Trophoblast cell (in vitro differentiated cells and primary cell): ENCODE results near the gene NDE1.

Experiments
- DNase-seq, 2 donors: peaks; one replicate each; pipeline ENCODE4 v3.0.0-alpha.2; 2016
- H2AFZ ChIP-seq: 2 replicates; pipeline ENCODE4 v1.6.1; 2013; ENCODE audit warnings: low read length, moderate library complexity, mild to moderate bottlenecking; ENCODE audit not compliant: insufficient read depth, poor library complexity
- H2AK5ac ChIP-seq: 2 replicates; pipeline ENCODE4 v1.6.1; 2013; ENCODE audit warnings: mild to moderate bottlenecking, low read length
- H2BK120ac ChIP-seq: 2 replicates; pipeline ENCODE4 v1.6.1; 2013; ENCODE audit warnings: low read length, mild to moderate bottlenecking, moderate library complexity; ENCODE audit not compliant: insufficient read depth, poor library complexity
- H2BK12ac ChIP-seq: 2 replicates; pipeline ENCODE4 v1.6.1; 2013; ENCODE audit warnings: mild to moderate bottlenecking, low read length, moderate library complexity
- H2BK5ac ChIP-seq: 2 replicates; pipeline ENCODE4 v1.6.1; 2013; ENCODE audit warnings: low read length, low read depth, moderate library complexity, mild to moderate bottlenecking; ENCODE audit not compliant: poor library complexity
- H3K14ac ChIP-seq: 2 replicates; pipeline ENCODE4 v1.6.1; 2013; ENCODE audit warnings: mild to moderate bottlenecking, low read length
- H3K18ac ChIP-seq: 2 replicates; pipeline ENCODE4 v1.6.1; 2013; ENCODE audit warnings: mild to moderate bottlenecking, low read length
- H3K23ac ChIP-seq: 2 replicates; pipeline ENCODE4 v1.6.1; 2013; ENCODE audit warnings: low read length
- H3K27ac ChIP-seq: 2 replicates; pipeline ENCODE4 v1.5.1; 2013; ENCODE audit warnings: low read depth, mild to moderate bottlenecking, inconsistent platforms, low read length, moderate library complexity
- H3K27me3 ChIP-seq: 2 replicates; pipeline ENCODE4 v1.6.1; 2013; ENCODE audit warnings: inconsistent platforms, mild to moderate bottlenecking, low read length, moderate library complexity; ENCODE audit not compliant: insufficient read depth
- H3K36me3 ChIP-seq, 2 experiments: 1 replicate in 1 of 2; 2 replicates in 1 of 2; pipeline ENCODE4 v1.6.1; 2013; ENCODE audit warnings: low read length in 2 of 2, mild to moderate bottlenecking in 2 of 2, moderate library complexity in 1 of 2; ENCODE audit not compliant: insufficient read depth in 2 of 2, control insufficient read depth in 1 of 2
- H3K4ac ChIP-seq: 2 replicates; pipeline ENCODE4 v1.6.1; 2013; ENCODE audit warnings: low read depth, mild to moderate bottlenecking, low read length, moderate library complexity
- H3K4me1 ChIP-seq, 2 experiments: 1 replicate in 1 of 2; 2 replicates in 1 of 2; pipeline ENCODE4 v1.6.1; 2013; ENCODE audit warnings: low read length in 2 of 2, mild to moderate bottlenecking in 2 of 2, moderate library complexity in 1 of 2; ENCODE audit not compliant: insufficient read depth in 2 of 2, control insufficient read depth in 1 of 2
- H3K4me2 ChIP-seq: 2 replicates; pipeline ENCODE4 v1.6.1; 2013; ENCODE audit warnings: inconsistent platforms, mild to moderate bottlenecking, low read length, moderate library complexity
- H3K4me3 ChIP-seq: 2 replicates; pipeline ENCODE4 v1.5.1; 2013; ENCODE audit warnings: mild to moderate bottlenecking, low read depth, low read length, inconsistent platforms
- H3K79me1 ChIP-seq: one replicate; pipeline ENCODE4 v1.6.1; 2013; ENCODE audit warnings: low read length
- H3K79me2 ChIP-seq: 2 replicates; pipeline ENCODE4 v1.6.1; 2013; ENCODE audit warnings: low read length, mild to moderate bottlenecking; ENCODE audit not compliant: control insufficient read depth, insufficient read depth, poor library complexity
- H3K9ac ChIP-seq: 2 replicates; pipeline ENCODE4 v1.6.1; 2013; ENCODE audit warnings: mild to moderate bottlenecking, low read length
- H3K9me3 ChIP-seq: 2 replicates; pipeline ENCODE4 v1.6.1; 2013; ENCODE audit warnings: low read depth, mild to moderate bottlenecking, control low read depth, inconsistent platforms, low read length; ENCODE audit not compliant: insufficient read depth
- H4K12ac ChIP-seq: 2 replicates; pipeline ENCODE4 v1.6.1; 2013; ENCODE audit warnings: low read depth, mild to moderate bottlenecking, low read length, moderate library complexity
- H4K8ac ChIP-seq: 2 replicates; pipeline ENCODE4 v1.6.1; 2013; ENCODE audit warnings: low read depth, mild to moderate bottlenecking, low read length, moderate library complexity
- H4K91ac ChIP-seq: one replicate; pipeline ENCODE4 v1.6.1; 2013; ENCODE audit warnings: low read depth, mild to moderate bottlenecking, low read length, moderate library complexity
- WGBS: extraction: QIAGEN DNeasy Blood & Tissue Kit; methylation state at CpG from one replicate; pipeline ENCODE4 v1.1.7; 2013; ENCODE audit warnings: missing lambda C conversion rate; ENCODE audit not compliant: insufficient read length, insufficient coverage; ENCODE audit errors: extremely low coverage; 5-methylcytosine and 5-hydroxymethylcytosine counted together

NDE1 gene

DNA sequence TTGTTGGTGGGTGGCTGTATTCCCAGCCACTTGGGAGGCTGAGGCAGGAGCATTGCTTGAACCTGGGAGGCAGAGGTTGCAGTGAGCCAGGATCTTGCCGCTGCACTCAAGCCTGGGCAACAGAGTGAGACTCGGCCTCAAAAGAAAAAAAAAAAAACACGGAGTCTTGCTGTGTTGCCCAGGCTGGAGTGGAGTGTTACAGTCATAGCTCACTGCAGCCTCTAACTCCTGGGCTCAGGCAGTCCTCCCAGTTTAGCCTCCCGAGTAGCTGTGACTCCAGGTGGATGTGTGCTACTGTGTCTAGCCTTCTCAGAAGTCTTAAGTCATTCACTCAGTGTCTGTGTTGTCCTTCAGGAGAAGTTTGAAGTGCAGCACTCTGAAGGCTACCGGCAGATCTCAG, 27.4 kb downstream of the NDE1 start:
- H4K12ac ChIP-seq = no peak overlapping the region
- H3K4ac ChIP-seq = no peak overlapping the region
- H3K4me3 ChIP-seq = no peak overlapping the region
- H3K9ac ChIP-seq = no peak overlapping the region
- no peak overlapping the region for H3K14ac ChIP-seq
- H3K27me3 ChIP-seq = no peaks in the 10 kb centered on the region
- H3K23ac ChIP-seq = no peak overlapping the region
- H3K4me1 ChIP-seq = no peaks in the 10 kb centered on the region
- no peak overlapping the region for H4K91ac ChIP-seq
- DNase-seq = no peak
- H3K9me3 ChIP-seq = no peaks in the 10 kb centered on the region
- no peak overlapping the region for H4K8ac ChIP-seq
- no peak overlapping the region for H3K4me2 ChIP-seq
- no peak overlapping the region for H2AK5ac ChIP-seq
- H3K79me2 ChIP-seq = no peaks in the 10 kb centered on the region
- no peaks in the 10 kb centered on the region for H3K79me1 ChIP-seq
- peaks cover 23 to 32% of the 10 kb centered on the region in 2 experiments for H3K36me3 ChIP-seq
- no peak overlapping the region for H2BK120ac ChIP-seq
- no peak overlapping the region for H2BK5ac ChIP-seq
- no peak overlapping the region for H2AFZ ChIP-seq
- no peak overlapping the region for H2BK12ac ChIP-seq
- no peak overlapping the region for H3K27ac ChIP-seq
- H3K18ac ChIP-seq = no peak overlapping the region
- no CpG with 5 or more reads among the region's 5 CpGs for WGBS

DNA sequence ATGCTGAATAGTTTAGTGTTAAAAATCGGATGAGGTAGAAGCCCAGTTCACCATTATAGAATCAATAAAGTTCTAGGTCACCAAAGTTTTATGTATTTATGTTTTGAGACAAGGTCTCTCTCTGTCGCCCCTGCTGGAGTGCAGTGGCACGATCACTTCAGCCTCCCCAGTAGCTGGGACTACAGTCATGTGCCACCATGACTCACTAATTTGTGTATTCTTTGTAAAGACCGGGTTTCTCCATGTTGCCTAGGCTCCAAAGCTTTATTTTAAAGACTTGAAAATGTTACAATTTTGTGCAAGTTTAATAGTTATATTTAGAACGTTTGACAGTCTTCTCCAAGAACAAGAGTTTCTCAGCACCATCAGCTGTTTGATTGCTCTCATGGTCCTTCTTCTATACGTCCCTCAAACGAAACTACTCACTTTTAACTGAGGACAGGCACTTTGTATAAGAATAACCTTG, 32.1 kb downstream of the NDE1 start:
- no peaks in the 10 kb centered on the region for H3K9me3 ChIP-seq
- H2AFZ ChIP-seq = no peak overlapping the region
- no peak overlapping the region for H4K91ac ChIP-seq
- peak; percentile 55 to 76 for DNase-seq
- no peak overlapping the region for H3K9ac ChIP-seq
- H3K4me3 ChIP-seq = no peak overlapping the region
- H2AK5ac ChIP-seq = no peak overlapping the region
- peaks cover 38 to 40% of the 10 kb centered on the region in 2 experiments for H3K36me3 ChIP-seq
- no peak overlapping the region for H2BK120ac ChIP-seq
- no peak overlapping the region for H3K4me2 ChIP-seq
- H3K27me3 ChIP-seq = no peaks in the 10 kb centered on the region
- H3K27ac ChIP-seq = no peak overlapping the region
- H4K12ac ChIP-seq = no peak overlapping the region
- no peaks in the 10 kb centered on the region for H3K4me1 ChIP-seq
- no peaks in the 10 kb centered on the region for H3K79me1 ChIP-seq
- no peak overlapping the region for H3K18ac ChIP-seq
- no peak overlapping the region for H2BK12ac ChIP-seq
- no peak overlapping the region for H2BK5ac ChIP-seq
- H3K4ac ChIP-seq = no peak overlapping the region
- no peak overlapping the region for H3K23ac ChIP-seq
- H3K79me2 ChIP-seq = no peaks in the 10 kb centered on the region
- no peak overlapping the region for H3K14ac ChIP-seq
- no CpG with 5 or more reads among the region's 7 CpGs for WGBS
- no peak overlapping the region for H4K8ac ChIP-seq

DNA sequence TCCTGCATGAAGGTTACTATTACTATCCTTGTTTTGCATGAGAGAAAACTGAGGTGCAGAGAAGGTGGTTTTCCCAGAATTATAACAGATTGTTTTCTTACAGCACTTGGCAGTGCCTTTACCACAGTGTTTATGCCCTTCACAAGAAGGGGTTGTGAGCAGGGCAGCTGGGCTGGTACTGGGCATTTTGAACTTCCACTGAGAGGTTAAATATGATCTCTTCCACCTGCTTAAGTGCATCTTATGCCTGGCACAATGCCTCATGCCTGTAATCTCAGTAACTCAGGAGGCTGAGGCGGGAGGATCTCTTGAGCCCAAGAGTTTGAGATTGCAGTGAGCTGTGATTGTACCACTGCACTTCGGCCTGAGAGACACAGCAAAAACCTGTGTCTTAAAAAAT, 36.2 kb downstream of the NDE1 start:
- Histone ChIP-seq H3K4me3 (no peak overlapping the region), H3K4me2 (no peak overlapping the region), H3K79me1 (no peaks in the 10 kb centered on the region), H3K27ac (no peak overlapping the region), H3K79me2 (no peaks in the 10 kb centered on the region), H3K9me3 (no peaks in the 10 kb centered on the region), H3K23ac (no peak overlapping the region), H2BK120ac (no peak overlapping the region), H3K18ac (no peak overlapping the region), H3K27me3 (no peaks in the 10 kb centered on the region), H2AFZ (no peak overlapping the region), H3K9ac (no peak overlapping the region), H4K91ac (no peak overlapping the region), H4K12ac (no peak overlapping the region), H3K4me1 (no peaks in the 10 kb centered on the region), H3K4ac (no peak overlapping the region), H2BK12ac (no peak overlapping the region), H2AK5ac (no peak overlapping the region), H3K36me3 (peaks cover 41 to 46% of the 10 kb centered on the region in 2 experiments), H2BK5ac (no peak overlapping the region), H4K8ac (no peak overlapping the region), H3K14ac (no peak overlapping the region)
- no peak for DNase-seq
- no CpG with 5 or more reads among the region's 2 CpGs for WGBS

DNA sequence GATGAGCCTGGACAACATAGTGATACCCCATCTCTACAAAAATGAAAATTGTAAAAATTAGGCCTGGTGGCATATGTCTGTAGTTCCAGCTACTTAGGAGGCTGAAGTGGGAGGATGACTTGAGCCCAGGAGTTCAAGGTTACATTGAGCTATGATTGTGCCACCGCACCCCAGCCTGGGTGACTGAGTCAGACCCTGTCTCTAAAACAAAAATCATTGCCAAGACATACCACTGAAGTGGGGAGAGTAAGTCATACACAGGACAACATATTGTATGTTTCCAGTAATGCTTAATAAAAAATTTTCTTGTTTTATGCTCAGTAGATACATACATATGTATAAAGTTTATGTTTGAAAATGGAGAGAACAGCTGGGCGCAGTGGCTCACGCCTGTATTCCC, 39.2 kb downstream of the NDE1 start:
- Histone ChIP-seq H3K4me1 (no peaks in the 10 kb centered on the region), H4K12ac (no peak overlapping the region), H3K4ac (no peak overlapping the region), H3K79me2 (no peaks in the 10 kb centered on the region), H3K79me1 (no peaks in the 10 kb centered on the region), H3K18ac (no peak overlapping the region), H3K27me3 (no peaks in the 10 kb centered on the region), H3K27ac (no peak overlapping the region), H3K9ac (no peak overlapping the region), H3K9me3 (no peaks in the 10 kb centered on the region), H2BK120ac (no peak overlapping the region), H3K14ac (no peak overlapping the region), H2BK5ac (no peak overlapping the region), H3K36me3 (peaks cover 60 to 66% of the 10 kb centered on the region in 2 experiments), H3K23ac (no peak overlapping the region), H2AFZ (no peak overlapping the region), H3K4me2 (no peak overlapping the region), H4K8ac (no peak overlapping the region), H2AK5ac (no peak overlapping the region), H2BK12ac (no peak overlapping the region), H3K4me3 (no peak overlapping the region), H4K91ac (no peak overlapping the region)
- DNase-seq = no peak
- no CpG with 5 or more reads among the region's 3 CpGs for whole genome bisulfite sequencing
